Ovary (tissue), 3 donors: ENCODE data around the gene UGDH.

ENCODE experiments used
- CTCF ChIP-seq, 3 donors: fragments of 450-650 bp in 2 of 3; fragments of 200-600 bp in 1 of 3; IDR thresholded peaks; one replicate each; pipeline versions ENCODE4 v1.5.1 to v1.8.0; 2016 to 2022; ENCODE audit warnings: antibody characterized with exemption in 3 of 3, mild to moderate bottlenecking in 1 of 3
- EP300 ChIP-seq: sonication (generic); formaldehyde crosslinking; IDR thresholded peaks from one replicate; pipeline ENCODE4 v1.6.1; 2017; ENCODE audit warnings: antibody characterized with exemption
- donor health status: DM: no; HTN: no; CAD: no.

- TF ChIP-seq EP300, result no peak
- no peak for TF ChIP-seq CTCF (IDR thresholded peaks at IDR 0.05)
Observed at GRCh38 chr4:39456946-39457763, 70.1 kb downstream of the UGDH start.
